Nephron progenitor cell (in vitro differentiated cells): ENCODE measurements around the gene GINM1.
A peak's percentile ranks its signal among the peaks of the same experiment; 100 is the strongest.

ENCODE experiments used
- DNase-seq: peaks from one replicate; pipeline ENCODE4 v3.0.0; 2021
- H3K27ac Mint-ChIP-seq: 2 replicates; pipeline ENCODE4 v1.8.0; 2021; ENCODE audit warnings: mild to moderate bottlenecking, moderate library complexity, mixed read lengths
- H3K27me3 Mint-ChIP-seq: 2 replicates; pipeline ENCODE4 v1.8.0; 2021; ENCODE audit warnings: mild to moderate bottlenecking, low read depth, mixed read lengths; ENCODE audit not compliant: poor library complexity
- H3K36me3 Mint-ChIP-seq: 2 replicates; pipeline ENCODE4 v1.8.0; 2021; ENCODE audit warnings: low read depth, mixed read lengths
- H3K4me1 Mint-ChIP-seq: 2 replicates; pipeline ENCODE4 v1.8.0; 2021; ENCODE audit warnings: mixed read lengths
- H3K4me3 Mint-ChIP-seq: 2 replicates; pipeline ENCODE4 v1.8.0; 2021; ENCODE audit warnings: mild to moderate bottlenecking, moderate library complexity, mixed read lengths
- H3K9me3 Mint-ChIP-seq: 2 replicates; pipeline ENCODE4 v1.8.0; 2021; ENCODE audit warnings: mild to moderate bottlenecking, moderate library complexity, mixed read lengths
- TF ChIP-seq, protein P1 (sequence below): fragments of 200-600 bp; sonication (generic); IDR thresholded peaks from 2 replicates; pipeline ENCODE4 v1.5.0; 2021; ENCODE audit warnings: antibody characterized with exemption

The GINM1 gene

DNA sequence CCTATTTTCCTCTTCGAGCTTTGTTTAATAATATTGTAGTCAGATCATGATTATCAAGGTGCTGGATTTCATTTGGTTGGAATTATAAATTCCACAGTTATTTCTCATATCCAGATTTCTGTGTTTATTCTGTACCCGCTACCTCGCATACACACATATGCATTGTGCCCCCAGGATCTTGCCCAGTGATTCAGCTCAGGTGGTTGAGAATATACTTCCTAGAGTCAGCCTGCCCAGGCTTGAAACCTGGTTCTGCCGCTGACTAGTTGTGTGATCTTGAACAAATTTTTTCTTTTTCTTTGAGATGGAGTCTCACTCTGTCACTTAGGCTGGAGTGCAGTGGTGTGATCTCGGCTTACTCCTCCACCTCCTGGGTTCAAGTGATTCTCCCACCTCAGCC lies 14.7 kb downstream of the GINM1 start:
- DNase-seq: no peak
- TF ChIP-seq, protein P1, sequence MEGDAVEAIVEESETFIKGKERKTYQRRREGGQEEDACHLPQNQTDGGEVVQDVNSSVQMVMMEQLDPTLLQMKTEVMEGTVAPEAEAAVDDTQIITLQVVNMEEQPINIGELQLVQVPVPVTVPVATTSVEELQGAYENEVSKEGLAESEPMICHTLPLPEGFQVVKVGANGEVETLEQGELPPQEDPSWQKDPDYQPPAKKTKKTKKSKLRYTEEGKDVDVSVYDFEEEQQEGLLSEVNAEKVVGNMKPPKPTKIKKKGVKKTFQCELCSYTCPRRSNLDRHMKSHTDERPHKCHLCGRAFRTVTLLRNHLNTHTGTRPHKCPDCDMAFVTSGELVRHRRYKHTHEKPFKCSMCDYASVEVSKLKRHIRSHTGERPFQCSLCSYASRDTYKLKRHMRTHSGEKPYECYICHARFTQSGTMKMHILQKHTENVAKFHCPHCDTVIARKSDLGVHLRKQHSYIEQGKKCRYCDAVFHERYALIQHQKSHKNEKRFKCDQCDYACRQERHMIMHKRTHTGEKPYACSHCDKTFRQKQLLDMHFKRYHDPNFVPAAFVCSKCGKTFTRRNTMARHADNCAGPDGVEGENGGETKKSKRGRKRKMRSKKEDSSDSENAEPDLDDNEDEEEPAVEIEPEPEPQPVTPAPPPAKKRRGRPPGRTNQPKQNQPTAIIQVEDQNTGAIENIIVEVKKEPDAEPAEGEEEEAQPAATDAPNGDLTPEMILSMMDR: no peak
- Mint-ChIP-seq H3K4me1 (no peaks in the 10 kb centered on the region), H3K9me3 (no peaks in the 10 kb centered on the region), H3K4me3 (no peak overlapping the region), H3K27ac (peak overlapping the region; percentile 11), H3K27me3 (no peaks in the 10 kb centered on the region), H3K36me3 (peaks cover 65% of the 10 kb centered on the region)

DNA sequence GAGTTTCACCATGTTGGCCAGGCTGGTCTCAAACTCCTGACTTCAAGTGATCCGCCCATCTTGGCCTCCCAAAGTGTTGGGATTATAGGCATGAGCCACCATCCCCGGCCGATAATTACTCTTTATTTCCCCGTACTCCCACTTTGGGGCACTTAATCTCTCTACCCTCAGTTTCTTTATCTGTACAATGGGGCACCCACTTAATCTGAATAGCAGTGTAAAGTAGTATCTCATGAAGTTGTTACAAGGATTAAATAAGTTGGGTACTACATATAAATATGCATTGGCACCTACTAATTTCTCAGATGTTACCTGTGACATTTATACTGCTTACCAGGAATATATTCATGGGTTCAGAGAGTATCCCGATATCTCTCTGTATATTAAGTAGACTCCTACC lies 15.2 kb downstream of the GINM1 start:
- TF ChIP-seq, protein P1: no peak
- H3K36me3 Mint-ChIP-seq: peaks cover 67% of the 10 kb centered on the region
- H3K9me3 Mint-ChIP-seq: no peaks in the 10 kb centered on the region
- H3K27me3 Mint-ChIP-seq: no peaks in the 10 kb centered on the region
- H3K27ac Mint-ChIP-seq: no peak overlapping the region
- DNase-seq: no peak
- no peaks in the 10 kb centered on the region for H3K4me1 Mint-ChIP-seq
- H3K4me3 Mint-ChIP-seq: no peak overlapping the region

DNA sequence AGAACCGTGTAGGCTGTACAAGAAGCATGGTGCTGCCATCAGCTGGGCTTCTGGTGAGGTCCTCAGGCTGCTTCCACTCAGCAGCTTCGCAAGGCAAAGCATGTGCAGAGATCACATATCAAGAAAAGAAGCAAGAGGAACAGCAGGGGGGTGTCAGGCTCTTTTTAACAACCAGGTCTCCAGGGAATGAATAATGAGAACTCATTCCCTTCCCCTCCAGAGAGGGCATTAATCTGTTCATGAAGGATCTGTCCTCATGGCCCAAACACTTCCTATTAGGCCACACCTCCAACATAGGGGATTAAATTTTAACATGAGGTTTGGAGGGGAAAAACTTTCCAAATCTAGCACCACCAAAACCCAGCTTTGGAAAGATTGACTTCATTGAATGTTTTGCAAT lies 20.0 kb downstream of the GINM1 start:
- Mint-ChIP-seq H3K9me3 (no peaks in the 10 kb centered on the region), H3K4me3 (no peak overlapping the region), H3K4me1 (no peaks in the 10 kb centered on the region), H3K27me3 (no peaks in the 10 kb centered on the region), H3K36me3 (peaks cover 73% of the 10 kb centered on the region), H3K27ac (no peak overlapping the region)
- DNase-seq: no peak
- TF ChIP-seq, protein P1: no peak

DNA sequence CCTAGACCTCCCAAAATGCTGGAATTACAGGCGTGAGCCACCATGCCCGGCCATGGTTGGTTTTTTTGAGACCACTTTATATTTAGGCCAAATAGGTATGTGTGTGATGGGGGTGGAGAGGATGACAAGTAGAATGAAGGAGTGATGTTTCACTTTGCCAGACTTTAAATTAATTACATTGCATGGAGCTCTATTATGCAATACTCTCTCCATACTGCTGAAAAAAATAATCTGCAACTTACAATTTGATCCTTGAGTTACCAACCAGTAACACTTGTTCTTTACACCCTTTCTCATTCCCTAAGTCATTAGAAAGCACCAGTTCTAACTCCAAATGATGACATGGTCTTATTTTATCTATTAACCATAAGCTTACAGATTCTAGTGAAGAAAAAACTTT lies 26.8 kb downstream of the GINM1 start:
- H3K9me3 Mint-ChIP-seq: no peaks in the 10 kb centered on the region
- no peak overlapping the region for H3K27ac Mint-ChIP-seq
- TF ChIP-seq, protein P1: no peak
- no peak overlapping the region for H3K4me3 Mint-ChIP-seq
- H3K4me1 Mint-ChIP-seq: no peaks in the 10 kb centered on the region
- H3K36me3 Mint-ChIP-seq: peaks cover 58% of the 10 kb centered on the region
- DNase-seq: no peak
- H3K27me3 Mint-ChIP-seq: no peaks in the 10 kb centered on the region

DNA sequence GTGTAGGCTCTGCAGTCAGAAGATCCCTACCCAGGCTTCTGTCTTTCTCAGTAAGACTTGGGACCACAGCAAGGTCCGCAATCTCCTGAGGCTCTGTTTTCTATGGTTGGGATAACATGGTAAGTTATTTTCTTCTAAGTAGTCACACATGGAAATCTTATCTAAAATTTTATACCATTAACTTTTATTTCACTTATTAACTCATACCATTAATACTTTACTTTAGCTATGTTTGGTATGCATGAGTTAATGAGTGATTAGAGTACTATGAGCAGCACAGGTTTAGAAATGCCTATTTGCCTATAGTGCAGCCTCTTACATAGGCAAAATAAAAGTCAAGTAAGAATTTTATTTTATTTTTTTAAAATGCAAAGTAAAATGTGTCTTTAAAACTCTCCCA lies 27.2 kb downstream of the GINM1 start:
- Mint-ChIP-seq H3K4me1 (no peaks in the 10 kb centered on the region), H3K4me3 (no peak overlapping the region), H3K27me3 (peaks cover 2% of the 10 kb centered on the region), H3K9me3 (no peaks in the 10 kb centered on the region), H3K27ac (no peak overlapping the region), H3K36me3 (peaks cover 56% of the 10 kb centered on the region)
- TF ChIP-seq, protein P1: no peak
- DNase-seq: no peak

DNA sequence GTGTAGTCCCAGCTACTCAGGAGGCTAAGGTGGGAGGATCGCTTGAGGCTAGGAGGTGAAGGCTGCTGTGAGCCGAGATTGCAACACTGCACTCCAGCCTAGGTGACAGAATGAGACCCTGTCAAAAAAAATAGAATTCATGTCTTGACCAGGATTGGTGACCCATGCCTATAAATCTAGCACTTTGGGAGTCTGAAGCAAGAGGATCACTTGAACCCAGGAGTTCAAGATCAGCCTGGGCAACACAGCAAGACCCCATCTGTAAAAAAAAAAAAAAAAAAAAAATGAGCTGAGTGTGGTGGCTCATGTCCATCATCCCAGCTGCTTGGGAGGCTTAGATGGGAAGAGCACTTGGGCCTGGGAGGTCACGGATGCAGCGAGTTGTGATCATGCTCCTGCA lies 34.3 kb downstream of the GINM1 start:
- Mint-ChIP-seq H3K36me3 (peaks cover 44% of the 10 kb centered on the region), H3K9me3 (no peaks in the 10 kb centered on the region), H3K4me1 (no peaks in the 10 kb centered on the region), H3K4me3 (no peak overlapping the region), H3K27me3 (peaks cover 2% of the 10 kb centered on the region), H3K27ac (no peak overlapping the region)
- TF ChIP-seq, protein P1: no peak
- no peak for DNase-seq
